Non-pigmented ciliary epithelial cell (primary cell): ENCODE data around the gene PIF1.
A peak's percentile ranks its signal among the peaks of the same experiment; 100 is the strongest.
"Not testable (repeated sequence)": the region's sequence is repeated elsewhere in the genome, so short reads cannot be mapped to it uniquely, and the experiment has no call there.

Experiments used
- DNase-seq: peaks from one replicate; pipeline ENCODE4 v3.0.0-alpha.2; 2010; ENCODE audit warnings: low read depth

Gene PIF1

GRCh38 chr15:64847016-64847415 lies 21.6 kb upstream of the PIF1 start:
- DNase-seq: no peak

DNA sequence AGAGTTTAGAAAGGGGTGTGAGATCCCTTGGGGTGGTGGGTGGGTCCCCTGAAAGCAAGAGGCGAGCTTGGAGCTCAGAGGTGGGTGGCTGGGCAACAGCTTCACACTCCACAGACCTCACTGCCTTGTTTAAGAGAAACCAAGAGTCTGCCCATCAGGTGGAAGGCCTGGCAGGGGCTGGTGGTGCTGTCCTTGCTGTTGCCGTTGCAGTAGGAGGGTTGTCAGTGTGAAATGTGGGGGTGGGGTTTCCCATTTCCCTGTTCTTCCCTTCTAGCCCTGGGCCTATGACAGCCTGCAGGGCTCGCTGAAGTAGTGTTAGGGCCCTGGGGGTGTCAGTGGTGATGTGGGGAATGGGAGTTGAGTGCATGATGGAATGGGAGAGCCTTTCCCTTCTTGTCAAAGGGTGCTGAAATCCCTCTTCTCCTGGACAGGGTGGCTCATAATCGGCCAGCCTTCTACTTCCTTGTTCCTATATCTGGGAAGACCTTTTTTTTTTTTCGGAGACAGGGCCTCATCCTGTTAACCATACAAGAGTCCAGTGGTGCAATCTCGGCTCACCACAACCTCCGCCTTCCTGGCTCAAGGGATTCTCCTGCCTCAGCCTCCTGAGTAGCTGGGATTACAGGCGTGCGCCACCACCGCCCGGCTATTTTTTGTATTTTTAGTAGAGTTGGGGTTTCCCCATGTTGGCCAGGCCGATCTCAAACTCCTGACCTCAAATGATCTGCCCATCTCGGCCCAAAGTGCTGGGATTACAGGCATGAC lies 20.6 kb upstream of the PIF1 start:
- DNase-seq: no peak

DNA sequence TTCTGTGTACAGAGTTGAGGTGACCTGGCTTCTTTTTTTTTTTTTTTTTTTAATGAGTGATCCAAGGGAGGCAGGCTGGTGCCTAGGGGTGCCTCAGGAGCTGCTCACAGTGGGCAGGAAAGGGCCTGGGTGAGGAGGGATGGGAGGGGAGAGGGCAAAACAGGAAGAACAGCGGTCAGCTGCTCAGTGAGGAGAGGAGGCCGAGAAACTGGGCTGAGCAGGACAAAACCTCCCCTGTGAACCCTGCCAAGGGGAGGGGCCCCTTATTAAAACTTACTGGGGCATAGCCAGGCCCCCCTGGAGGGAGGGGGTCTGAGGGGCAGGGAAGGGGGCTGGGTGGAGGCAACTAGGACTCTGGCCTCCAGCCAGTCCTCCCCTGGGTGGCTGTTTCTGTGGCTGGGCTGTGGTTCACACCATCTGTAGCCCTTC lies 19.8 kb upstream of the PIF1 start:
- no peak for DNase-seq

DNA sequence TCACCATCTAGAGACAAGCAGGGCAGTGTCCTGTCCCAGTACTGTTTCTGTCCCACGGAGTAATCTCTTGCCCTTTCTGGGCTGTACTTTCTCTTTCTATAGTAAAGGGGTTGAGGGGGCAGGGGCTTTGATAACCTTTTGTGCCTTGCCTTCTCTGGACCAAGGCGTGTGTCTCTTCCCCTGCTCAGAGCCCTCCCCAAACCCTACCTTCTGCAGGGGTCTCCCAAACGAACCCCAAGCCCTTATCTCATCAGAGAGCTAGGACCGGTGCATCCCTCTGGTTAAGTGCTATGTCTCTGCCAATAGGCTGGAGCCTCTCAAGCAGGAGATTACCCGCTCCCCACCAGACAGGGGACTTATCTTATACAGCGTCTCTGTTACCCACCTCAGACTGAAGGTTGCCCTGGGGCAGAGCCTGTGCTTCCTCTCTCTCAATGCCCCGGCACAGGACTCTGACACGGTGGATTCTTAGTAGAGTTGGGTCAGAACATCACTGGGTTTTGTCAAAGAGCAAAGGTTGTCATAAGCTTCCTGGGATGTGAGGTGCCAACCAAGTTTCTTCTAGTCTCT lies 19.2 kb upstream of the PIF1 start:
- no peak for DNase-seq

DNA sequence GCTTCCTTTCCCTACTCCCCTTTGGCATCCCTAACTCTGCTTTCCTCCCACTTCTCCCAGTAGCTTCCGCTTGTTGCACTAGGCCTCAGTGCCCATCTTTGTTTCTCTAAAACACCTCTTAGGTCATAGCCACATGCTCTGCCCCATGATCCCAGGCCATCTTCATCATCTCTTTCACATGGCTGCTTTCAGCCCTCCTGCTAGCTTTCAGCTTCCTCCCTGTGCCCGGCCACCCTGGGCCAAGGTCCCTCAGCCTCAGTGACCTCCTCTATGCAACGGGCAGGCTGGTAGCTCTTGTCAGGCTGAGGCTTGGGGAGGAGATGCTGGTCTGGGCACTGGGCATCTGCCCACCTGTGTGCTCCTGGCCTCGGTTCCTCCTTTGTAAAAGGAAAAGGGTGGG lies 18.5 kb upstream of the PIF1 start:
- no peak for DNase-seq

GRCh38 chr15:64842986-64843561 lies 17.6 kb upstream of the PIF1 start:
- DNase-seq: no peak

- no peak for DNase-seq
These were observed 16.9 kb upstream of the PIF1 start for GRCh38 chr15:64842096-64842939.

GRCh38 chr15:64841344-64842095 lies 16.1 kb upstream of the PIF1 start, which contains the start of gene PLEKHO2:
TSS of gene PLEKHO2 (plus strand) at chr15:64841915. CDS start at chr15:64842017, 102 bp downstream.
- peak; percentile 62 for DNase-seq

GRCh38 chr15:64841060-64841343 lies 15.6 kb upstream of the PIF1 start:
- DNase-seq: no peak

DNA sequence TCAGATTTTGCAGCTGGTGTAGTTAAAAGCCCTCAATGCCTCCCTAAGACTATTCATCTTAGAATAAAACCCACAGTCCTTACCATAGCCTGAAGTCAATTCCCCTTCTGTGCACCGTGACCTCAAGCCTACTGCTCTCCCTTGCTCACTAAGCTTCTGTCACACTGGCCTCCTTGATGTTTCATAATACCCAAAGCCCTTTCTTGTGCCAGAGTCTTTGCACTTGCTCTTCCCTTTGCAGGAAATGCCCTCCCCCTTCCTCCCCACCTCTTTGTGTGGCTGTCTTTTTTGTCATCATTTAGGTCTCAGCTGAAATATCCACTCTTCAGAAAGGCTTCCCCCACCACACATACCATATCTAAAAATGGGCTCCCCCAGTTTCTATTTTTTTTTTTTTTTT lies 12.1 kb upstream of the PIF1 start:
- DNase-seq: no peak

- no peak for DNase-seq
These were observed 10.6 kb upstream of the PIF1 start for GRCh38 chr15:64836023-64836536.

- no peak for DNase-seq
These were observed 8.2 kb upstream of the PIF1 start for GRCh38 chr15:64833690-64834089.

- no peak for DNase-seq
These were observed 3.5 kb upstream of the PIF1 start for GRCh38 chr15:64828985-64829384.

- no peak for DNase-seq
These were observed 467 bp downstream of the PIF1 start for GRCh38 chr15:64824929-64825430.

GRCh38 chr15:64816452-64816851 lies 9.0 kb downstream of the PIF1 start:
- DNase-seq: no peak

DNA sequence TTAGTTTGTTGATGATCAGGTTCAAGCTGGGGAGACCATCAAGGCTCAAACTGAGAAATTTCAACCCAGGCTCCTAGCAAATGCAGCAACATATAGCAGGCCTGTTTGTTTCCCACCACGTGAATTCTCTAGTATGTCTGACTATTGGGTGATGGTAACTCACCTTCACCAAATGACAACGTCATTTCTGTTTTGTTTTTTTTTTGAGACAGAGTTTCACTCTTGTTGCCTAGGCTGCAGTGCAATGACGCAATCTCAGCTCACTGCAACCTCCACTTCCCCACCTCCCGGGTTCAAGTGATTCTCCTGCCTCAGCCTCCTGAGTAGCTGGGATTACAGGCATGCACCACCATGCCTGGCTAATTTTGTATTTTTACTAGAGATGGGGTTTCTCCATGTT lies 10.5 kb downstream of the PIF1 start:
- DNase-seq: not testable (repeated sequence)

DNA sequence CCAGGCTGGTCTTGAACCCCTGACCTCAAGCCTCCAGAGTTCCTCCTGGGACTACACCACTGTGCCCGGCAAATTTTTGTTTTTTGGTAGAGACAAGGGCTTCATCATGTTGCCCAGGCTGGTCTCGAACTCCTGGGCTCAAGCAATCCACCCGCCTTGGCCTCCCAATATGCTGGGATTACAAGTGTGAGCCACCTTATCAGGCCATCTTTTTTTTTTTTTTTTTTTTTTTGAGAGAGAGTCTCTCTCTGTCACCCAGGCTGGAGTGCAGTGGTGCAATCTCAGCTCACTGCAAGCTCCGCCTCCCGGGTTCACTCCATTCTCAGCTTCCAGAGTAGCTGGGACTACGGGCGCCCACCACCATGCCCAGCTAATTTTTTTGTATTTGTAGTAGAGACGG lies 11.2 kb downstream of the PIF1 start:
- not testable (repeated sequence) for DNase-seq

- DNase-seq: no peak
These were observed 12.4 kb downstream of the PIF1 start for GRCh38 chr15:64813075-64813474.

DNA sequence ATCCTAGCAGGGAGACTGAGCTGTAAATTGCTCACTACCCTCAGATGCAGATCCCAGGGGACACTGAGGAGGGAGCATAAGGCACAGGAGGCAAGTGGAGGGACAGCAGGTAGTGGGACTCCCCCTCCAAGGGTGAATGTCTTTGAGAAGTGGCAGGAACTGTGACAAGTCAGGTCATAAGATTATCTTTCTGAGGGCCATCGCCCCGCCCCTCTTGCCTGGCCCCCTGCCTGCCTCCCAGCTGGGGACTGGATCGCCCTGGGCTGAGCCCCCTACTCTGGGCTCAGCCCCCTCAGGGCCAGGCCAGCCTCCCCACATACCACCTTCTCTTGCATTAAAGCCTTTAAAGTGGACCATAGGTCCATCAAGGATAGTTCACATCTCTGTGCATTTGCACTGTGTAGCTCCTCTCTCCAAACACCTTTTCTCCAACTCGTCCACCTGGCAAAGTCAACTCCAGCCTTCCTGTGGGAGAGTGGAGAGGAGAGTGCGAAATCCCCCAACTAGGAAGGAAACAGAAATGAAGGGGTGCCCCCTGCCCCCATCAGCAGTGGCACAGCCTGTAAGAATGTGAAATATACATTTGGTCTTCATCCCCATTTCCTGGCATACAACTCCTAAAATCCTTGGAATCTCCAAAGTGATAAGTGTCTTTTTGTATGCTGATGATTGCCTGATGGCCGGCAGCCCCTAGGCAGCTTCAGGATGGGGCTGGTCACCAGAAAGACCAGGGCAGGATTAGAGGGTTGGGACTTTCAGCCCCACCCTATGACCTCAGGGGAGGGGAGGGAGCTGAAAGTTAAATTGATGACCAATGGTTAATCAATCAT lies 14.7 kb downstream of the PIF1 start:
- DNase-seq: no peak

- no peak for DNase-seq
These were observed 15.6 kb downstream of the PIF1 start for GRCh38 chr15:64809649-64810496.
